K562 (cell line): Measurements from ENCODE around the gene CHD2. TPM values are rescaled to one million over a fixed set of nuclear protein-coding genes. Genes with fewer than 3 reads are reported as not detected.

Source experiments
- ARID2 ChIP-seq: fragments of 450-650 bp; IDR thresholded peaks from 2 replicates; pipeline ENCODE4 v1.6.1; 2017; ENCODE audit warnings: antibody characterized with exemption, mild to moderate bottlenecking
- CBFA2T2 ChIP-seq: fragments of 450-650 bp; conservative IDR thresholded peaks from 2 replicates; pipeline ENCODE4 v1.6.1; 2017; ENCODE audit warnings: mild to moderate bottlenecking
- ESRRA ChIP-seq: fragments of 450-650 bp; IDR thresholded peaks from 2 replicates; pipeline ENCODE4 v1.6.1; 2014; ENCODE audit warnings: low read depth, mild to moderate bottlenecking, moderate library complexity, borderline replicate concordance
- FOXA3 ChIP-seq, 2 experiments: fragments of 450-650 bp in 1 of 2; sonication (generic) in 1 of 2; formaldehyde crosslinking; IDR thresholded peaks in 1 of 2; conservative IDR thresholded peaks in 1 of 2; 2 replicates each; pipeline versions ENCODE4 v1.4.0 to v1.8.0; 2020 to 2022; ENCODE audit warnings: mild to moderate bottlenecking in 2 of 2, missing genetic modification reagents in 1 of 2
- FOXM1 ChIP-seq, 2 experiments: fragments of 450-650 bp in 1 of 2; sonication (generic) in 1 of 2; formaldehyde crosslinking in 1 of 2; IDR thresholded peaks; 2 replicates each; pipeline versions ENCODE4 v1.6.1 to v1.9.0; 2017 to 2022; ENCODE audit warnings: low read depth in 2 of 2, mild to moderate bottlenecking in 2 of 2, missing genetic modification reagents in 1 of 2, moderate library complexity in 1 of 2
- GABPB1 ChIP-seq: sonication (generic); formaldehyde crosslinking; IDR thresholded peaks from 2 replicates; pipeline ENCODE4 v1.8.0; 2022; ENCODE audit warnings: mild to moderate bottlenecking, missing genetic modification reagents
- GTF2B ChIP-seq: IDR thresholded peaks from 2 replicates; pipeline ENCODE4 v1.6.1; 2011; ENCODE audit not compliant: insufficient read length; ENCODE audit errors: extremely low read depth
- MEF2D ChIP-seq: conservative IDR thresholded peaks from 2 replicates; pipeline ENCODE4 v1.6.1; 2016; ENCODE audit warnings: low read depth, missing genetic modification characterization, missing compliant biosample characterization
- MEIS2 ChIP-seq: fragments of 450-650 bp; IDR thresholded peaks from 2 replicates; pipeline ENCODE4 v1.6.1; 2014; ENCODE audit warnings: mild to moderate bottlenecking; ENCODE audit not compliant: partially characterized antibody
- PML ChIP-seq: IDR thresholded peaks from 2 replicates; pipeline ENCODE4 v1.6.1; 2012; ENCODE audit warnings: low read length, inconsistent platforms
- POLR2B ChIP-seq: fragments of 450-650 bp; IDR thresholded peaks from 2 replicates; pipeline ENCODE4 v1.6.1; 2018; ENCODE audit warnings: low read depth; ENCODE audit not compliant: partially characterized antibody
- RBFOX2 ChIP-seq: fragments of 200-400 bp; formaldehyde crosslinking; IDR thresholded peaks from 2 replicates; pipeline ENCODE4 v1.6.1; 2017; ENCODE audit warnings: low read depth, mild to moderate bottlenecking, low read length, moderate library complexity
- THRAP3 ChIP-seq: fragments of 450-650 bp; IDR thresholded peaks from 2 replicates; pipeline ENCODE4 v1.6.1; 2016; ENCODE audit warnings: mild to moderate bottlenecking, inconsistent platforms, borderline replicate concordance
- XRCC5 ChIP-seq: fragments of 200-400 bp; formaldehyde crosslinking; IDR thresholded peaks from 2 replicates; pipeline ENCODE4 v1.6.1; 2017; ENCODE audit warnings: low read depth, mild to moderate bottlenecking, low read length
- ZFX ChIP-seq: sonication (generic); formaldehyde crosslinking; IDR thresholded peaks from 2 replicates; pipeline ENCODE4 v1.8.0; 2022; ENCODE audit warnings: mild to moderate bottlenecking, missing genetic modification reagents, moderate library complexity
- ZKSCAN1 ChIP-seq: fragments of 150-350 bp; IDR thresholded peaks from 2 replicates; pipeline ENCODE4 v1.6.1; 2016; ENCODE audit warnings: low read depth, low read length
- ZNF592 ChIP-seq: fragments of 450-650 bp; IDR thresholded peaks from 2 replicates; pipeline ENCODE4 v1.6.1; 2017; ENCODE audit warnings: antibody characterized with exemption, mild to moderate bottlenecking
- ZNF830 ChIP-seq: fragments of 250-450 bp; sonication (Bioruptor Pico); IDR thresholded peaks from 2 replicates; pipeline ENCODE4 v1.5.0; 2021; ENCODE audit warnings: mild to moderate bottlenecking
- polyA plus RNA-seq, 8 experiments: library from polyadenylated mRNA; depleted of rRNA in 4 of 8; stranded (reverse) in 5 of 8; unstranded in 3 of 8; fragments of >200 nt; fragmentation: Nextera tagmentation in 2 of 8; fragmentation: Illumina TruSeq in 1 of 8; extraction: Ambion mirVana in 2 of 8; extraction: Trizol in 1 of 8; gene quantifications; 2 replicates each; pipeline versions ENCODE4 v1.2.1 to v1.2.3, GENCODE V29; 2011 to 2014; ENCODE audit warnings: inconsistent platforms in 1 of 8, missing spikeins in 1 of 8
- total RNA-seq, 7 experiments: library from RNA; depleted of rRNA in 6 of 7; stranded (reverse); fragments of >200 nt in 6 of 7; fragmentation: Illumina TruSeq in 2 of 7; extraction: Trizol in 2 of 7; gene quantifications; 2 replicates each; pipeline versions ENCODE4 v1.2.1 to v1.2.3, GENCODE V29; 2011 to 2021; ENCODE audit warnings: low replicate concordance in 1 of 7
- TF ChIP-seq, protein P1 (sequence below), 2 experiments: fragments of 150-350 bp in 1 of 2; IDR thresholded peaks; 2 replicates each; pipeline ENCODE4 v1.6.1; 2012 to 2016; ENCODE audit warnings: low read depth in 2 of 2, low read length in 2 of 2, mild to moderate bottlenecking in 1 of 2, moderate library complexity in 1 of 2

The CHD2 gene
- total and polyA plus RNA-seq, 9 of the 15 experiments (the other 6 are each of a cell fraction or from before 2014, with no cell fraction given) = 38.9 to 70.8 (median 56.2) TPM

DNA sequence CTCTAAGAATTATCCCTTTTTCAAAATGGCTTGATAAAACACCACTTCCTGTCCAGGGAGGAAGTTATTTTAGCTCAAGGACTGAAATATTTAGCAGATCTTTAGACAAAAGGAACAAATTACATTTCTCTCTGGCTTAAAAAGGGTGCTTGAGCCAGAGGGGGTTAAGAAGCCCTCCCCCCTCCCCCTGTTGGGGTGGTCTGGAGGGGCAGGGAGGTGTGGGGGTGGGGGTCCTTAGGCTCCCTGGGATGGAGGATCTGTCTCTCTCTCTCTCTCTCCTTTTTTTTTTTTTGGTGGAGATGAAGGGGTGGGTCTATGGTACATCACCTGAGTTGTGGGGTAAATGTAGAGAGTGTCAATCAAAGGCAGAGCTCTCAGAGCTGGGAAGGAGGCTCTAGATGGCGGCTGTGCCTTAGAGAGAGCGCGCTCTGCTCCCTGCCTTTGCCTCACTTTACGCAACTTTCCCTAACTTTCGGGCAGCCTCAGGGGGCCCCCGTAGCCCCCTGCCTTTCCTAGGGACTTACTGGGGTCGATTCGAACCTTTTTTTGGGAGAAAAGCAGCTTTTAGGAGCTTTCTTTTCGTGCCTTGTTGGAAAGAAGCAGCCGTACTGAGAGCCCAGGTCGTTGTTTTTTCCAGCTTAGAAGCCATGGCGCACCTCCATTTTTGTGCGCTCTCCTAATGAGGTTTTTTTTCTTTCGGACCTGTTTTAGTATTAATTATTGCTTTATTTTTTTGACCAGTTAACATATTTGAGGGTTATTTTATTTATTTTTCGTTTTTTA, at the start of gene CHD2 (continued):
- TF ChIP-seq, protein P1, sequence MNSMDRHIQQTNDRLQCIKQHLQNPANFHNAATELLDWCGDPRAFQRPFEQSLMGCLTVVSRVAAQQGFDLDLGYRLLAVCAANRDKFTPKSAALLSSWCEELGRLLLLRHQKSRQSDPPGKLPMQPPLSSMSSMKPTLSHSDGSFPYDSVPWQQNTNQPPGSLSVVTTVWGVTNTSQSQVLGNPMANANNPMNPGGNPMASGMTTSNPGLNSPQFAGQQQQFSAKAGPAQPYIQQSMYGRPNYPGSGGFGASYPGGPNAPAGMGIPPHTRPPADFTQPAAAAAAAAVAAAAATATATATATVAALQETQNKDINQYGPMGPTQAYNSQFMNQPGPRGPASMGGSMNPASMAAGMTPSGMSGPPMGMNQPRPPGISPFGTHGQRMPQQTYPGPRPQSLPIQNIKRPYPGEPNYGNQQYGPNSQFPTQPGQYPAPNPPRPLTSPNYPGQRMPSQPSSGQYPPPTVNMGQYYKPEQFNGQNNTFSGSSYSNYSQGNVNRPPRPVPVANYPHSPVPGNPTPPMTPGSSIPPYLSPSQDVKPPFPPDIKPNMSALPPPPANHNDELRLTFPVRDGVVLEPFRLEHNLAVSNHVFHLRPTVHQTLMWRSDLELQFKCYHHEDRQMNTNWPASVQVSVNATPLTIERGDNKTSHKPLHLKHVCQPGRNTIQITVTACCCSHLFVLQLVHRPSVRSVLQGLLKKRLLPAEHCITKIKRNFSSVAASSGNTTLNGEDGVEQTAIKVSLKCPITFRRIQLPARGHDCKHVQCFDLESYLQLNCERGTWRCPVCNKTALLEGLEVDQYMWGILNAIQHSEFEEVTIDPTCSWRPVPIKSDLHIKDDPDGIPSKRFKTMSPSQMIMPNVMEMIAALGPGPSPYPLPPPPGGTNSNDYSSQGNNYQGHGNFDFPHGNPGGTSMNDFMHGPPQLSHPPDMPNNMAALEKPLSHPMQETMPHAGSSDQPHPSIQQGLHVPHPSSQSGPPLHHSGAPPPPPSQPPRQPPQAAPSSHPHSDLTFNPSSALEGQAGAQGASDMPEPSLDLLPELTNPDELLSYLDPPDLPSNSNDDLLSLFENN (IDR thresholded peaks at IDR 0.05; ENCODE audit: low read depth in 2 of 2, low read length in 2 of 2) = peak in 1 of 2 experiments; percentile 76; a peak in 2 of 4 replicates
- TF ChIP-seq MEF2D (tag) (no peak; the same call in 1 of the 2 replicates), XRCC5 (0 out of 2 replicates have a peak, but pooled peaks have one; percentile 37), ZNF830 (CRISPR knock-in tag) (no peak), FOXM1 (IDR thresholded peaks at IDR 0.05; ENCODE audit: low read depth) (no peak), FOXM1 (CRISPR knock-in tag; IDR thresholded peaks at IDR 0.05; ENCODE audit: low read depth) (no peak), ESRRA (peak; percentile 37; the same call in 1 of the 2 replicates), PML (peak; percentile 79), ZNF592 (no peak), MEIS2 (peak; percentile 74), FOXA3 (CRISPR knock-in tag; conservative IDR thresholded peaks at IDR 0.05 in 1 of 2, IDR thresholded peaks at IDR 0.05 in 1 of 2) (no peak), ARID2 (0 out of 2 replicates have a peak, but pooled peaks have one; percentile 7), ZKSCAN1 (no peak), ZFX (CRISPR knock-in tag) (0 out of 2 replicates have a peak, but pooled peaks have one; percentile 23), POLR2B (peak; percentile 96), CBFA2T2 (no peak), THRAP3 (peak; percentile 90; the same call in 1 of the 2 replicates), GTF2B (peak; percentile 83), RBFOX2 (peak; percentile 80), GABPB1 (peak; percentile 49; the same call in 1 of the 2 replicates)
